ENCODE measurements around the gene RRP8.
A peak's percentile ranks its signal among the peaks of the same experiment; 100 is the strongest.

The RRP8 gene

GRCh38 chr11:6615882-6616585, 12.6 kb upstream of the RRP8 start:
- TF ChIP-seq CTCF (IDR thresholded peaks at IDR 0.05; ENCODE audit: insufficient read depth, missing control alignments), result no peak
- DNase-seq (ENCODE audit: insufficient read length, low spot score) (no peak), FAIRE-seq (no peak)

GRCh38 chr11:6615046-6615445, 11.6 kb upstream of the RRP8 start:
- FAIRE-seq (no peak), DNase-seq (ENCODE audit: insufficient read length, low spot score) (no peak)
- no peak for TF ChIP-seq CTCF (IDR thresholded peaks at IDR 0.05; ENCODE audit: insufficient read depth, missing control alignments)

- TF ChIP-seq CTCF (IDR thresholded peaks at IDR 0.05; ENCODE audit: insufficient read depth, missing control alignments), result no peak
- DNase-seq (ENCODE audit: insufficient read length, low spot score) (no peak), FAIRE-seq (no peak)
Measured at GRCh38 chr11:6614446-6614845, 11.0 kb upstream of the RRP8 start.

GRCh38 chr11:6613496-6613895, 10.1 kb upstream of the RRP8 start:
- FAIRE-seq, result no peak
- no peak for DNase-seq (ENCODE audit: insufficient read length, low spot score)

GRCh38 chr11:6612213-6613041, 9.0 kb upstream of the RRP8 start, which contains the start of gene TAF10:
Gene TAF10, minus strand, starts transcription at chr11:6612216. Its CDS starts 27 bp downstream, at chr11:6612189.
- peak; percentile 48 for TF ChIP-seq CTCF (IDR thresholded peaks at IDR 0.05; ENCODE audit: insufficient read depth, missing control alignments)
- no peak for FAIRE-seq
- peak; percentile 43 for DNase-seq (ENCODE audit: insufficient read length, low spot score)

More at GRCh38 chr11:6613496-6613895, 10.1 kb upstream of the RRP8 start:
- no peak for TF ChIP-seq CTCF (IDR thresholded peaks at IDR 0.05; ENCODE audit: insufficient read depth, missing control alignments)

- no peak for FAIRE-seq
- no peak for TF ChIP-seq CTCF (IDR thresholded peaks at IDR 0.05; ENCODE audit: insufficient read depth, missing control alignments)
- DNase-seq (ENCODE audit: insufficient read length, low spot score), result no peak
Measured at GRCh38 chr11:6611963-6612212, 8.5 kb upstream of the RRP8 start.
